PFSK-1 (cell line): ENCODE measurements around the gene FAM186B.

Experiments
- FOXP2 ChIP-seq: optimal IDR thresholded peaks from 2 replicates; pipeline ENCODE3; 2011; ENCODE audit warnings: borderline replicate concordance, control low read depth, inconsistent platforms; ENCODE audit not compliant: insufficient read depth; ENCODE audit errors: extremely low read length, extremely low read depth
- POLR2AphosphoS5 ChIP-seq: IDR thresholded peaks from 2 replicates; pipeline ENCODE4 v1.6.1; 2012; ENCODE audit warnings: low read depth, mild to moderate bottlenecking, control low read depth, low read length, moderate library complexity
- SIN3A ChIP-seq: IDR thresholded peaks from 2 replicates; pipeline ENCODE4 v1.6.1; 2012; ENCODE audit warnings: mild to moderate bottlenecking, low read length, moderate library complexity, borderline replicate concordance; ENCODE audit not compliant: insufficient read depth
- TAF1 ChIP-seq: IDR thresholded peaks from 2 replicates; pipeline ENCODE4 v1.6.1; 2012; ENCODE audit warnings: low read length, control low read depth, borderline replicate concordance; ENCODE audit not compliant: insufficient read depth
- TF ChIP-seq, protein P1 (sequence below), 2 experiments: IDR thresholded peaks; 2 replicates each; pipeline versions ENCODE4 v1.6.1 to v1.8.0; 2011 to 2012; ENCODE audit warnings: low read depth in 2 of 2, low read length in 2 of 2, control low read depth in 1 of 2, inconsistent platforms in 1 of 2, mild to moderate bottlenecking in 1 of 2, moderate library complexity in 1 of 2; ENCODE audit not compliant: insufficient read depth in 1 of 2

FAM186B gene

DNA sequence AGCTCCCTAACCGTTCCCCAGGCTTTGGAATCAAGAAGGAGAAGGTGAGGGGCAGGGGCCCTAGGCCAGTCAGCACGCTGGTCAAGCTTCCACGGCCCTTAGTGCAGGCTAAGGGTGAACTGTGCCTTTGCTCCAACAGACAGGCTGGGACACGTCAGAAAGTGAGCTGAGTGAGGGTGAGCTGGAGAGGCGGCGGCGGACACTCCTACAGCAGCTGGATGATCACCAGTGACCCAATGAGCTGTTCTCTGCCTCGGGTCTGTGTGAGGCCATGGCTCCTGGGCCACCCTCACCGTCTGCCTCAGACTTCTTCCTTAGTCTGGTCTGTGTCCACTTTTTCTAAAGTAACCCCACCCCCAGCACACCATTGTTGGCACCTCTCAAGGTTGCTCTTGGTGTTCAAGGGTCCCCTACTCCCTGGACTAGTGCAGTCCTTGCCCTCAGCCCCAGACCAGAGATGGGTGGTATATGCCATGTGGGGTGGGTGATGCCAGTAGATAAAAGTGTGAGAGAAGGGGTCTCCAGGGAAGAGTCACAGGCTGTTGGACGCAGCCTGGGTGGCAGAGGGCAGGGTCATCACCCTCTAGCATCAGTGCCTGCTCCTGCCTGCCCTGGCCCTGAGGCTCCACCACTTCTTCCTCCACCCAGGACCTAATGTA lies 38.7 kb upstream of the FAM186B start:
- no peak for TF ChIP-seq SIN3A
- TF ChIP-seq TAF1, result no peak
- TF ChIP-seq FOXP2, result no peak
- TF ChIP-seq, protein P1, sequence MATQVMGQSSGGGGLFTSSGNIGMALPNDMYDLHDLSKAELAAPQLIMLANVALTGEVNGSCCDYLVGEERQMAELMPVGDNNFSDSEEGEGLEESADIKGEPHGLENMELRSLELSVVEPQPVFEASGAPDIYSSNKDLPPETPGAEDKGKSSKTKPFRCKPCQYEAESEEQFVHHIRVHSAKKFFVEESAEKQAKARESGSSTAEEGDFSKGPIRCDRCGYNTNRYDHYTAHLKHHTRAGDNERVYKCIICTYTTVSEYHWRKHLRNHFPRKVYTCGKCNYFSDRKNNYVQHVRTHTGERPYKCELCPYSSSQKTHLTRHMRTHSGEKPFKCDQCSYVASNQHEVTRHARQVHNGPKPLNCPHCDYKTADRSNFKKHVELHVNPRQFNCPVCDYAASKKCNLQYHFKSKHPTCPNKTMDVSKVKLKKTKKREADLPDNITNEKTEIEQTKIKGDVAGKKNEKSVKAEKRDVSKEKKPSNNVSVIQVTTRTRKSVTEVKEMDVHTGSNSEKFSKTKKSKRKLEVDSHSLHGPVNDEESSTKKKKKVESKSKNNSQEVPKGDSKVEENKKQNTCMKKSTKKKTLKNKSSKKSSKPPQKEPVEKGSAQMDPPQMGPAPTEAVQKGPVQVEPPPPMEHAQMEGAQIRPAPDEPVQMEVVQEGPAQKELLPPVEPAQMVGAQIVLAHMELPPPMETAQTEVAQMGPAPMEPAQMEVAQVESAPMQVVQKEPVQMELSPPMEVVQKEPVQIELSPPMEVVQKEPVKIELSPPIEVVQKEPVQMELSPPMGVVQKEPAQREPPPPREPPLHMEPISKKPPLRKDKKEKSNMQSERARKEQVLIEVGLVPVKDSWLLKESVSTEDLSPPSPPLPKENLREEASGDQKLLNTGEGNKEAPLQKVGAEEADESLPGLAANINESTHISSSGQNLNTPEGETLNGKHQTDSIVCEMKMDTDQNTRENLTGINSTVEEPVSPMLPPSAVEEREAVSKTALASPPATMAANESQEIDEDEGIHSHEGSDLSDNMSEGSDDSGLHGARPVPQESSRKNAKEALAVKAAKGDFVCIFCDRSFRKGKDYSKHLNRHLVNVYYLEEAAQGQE (IDR thresholded peaks at IDR 0.05; ENCODE audit: insufficient read depth in 1 of 2, low read depth in 2 of 2, low read length in 2 of 2), result no peak
- TF ChIP-seq POLR2AphosphoS5, result no peak

DNA sequence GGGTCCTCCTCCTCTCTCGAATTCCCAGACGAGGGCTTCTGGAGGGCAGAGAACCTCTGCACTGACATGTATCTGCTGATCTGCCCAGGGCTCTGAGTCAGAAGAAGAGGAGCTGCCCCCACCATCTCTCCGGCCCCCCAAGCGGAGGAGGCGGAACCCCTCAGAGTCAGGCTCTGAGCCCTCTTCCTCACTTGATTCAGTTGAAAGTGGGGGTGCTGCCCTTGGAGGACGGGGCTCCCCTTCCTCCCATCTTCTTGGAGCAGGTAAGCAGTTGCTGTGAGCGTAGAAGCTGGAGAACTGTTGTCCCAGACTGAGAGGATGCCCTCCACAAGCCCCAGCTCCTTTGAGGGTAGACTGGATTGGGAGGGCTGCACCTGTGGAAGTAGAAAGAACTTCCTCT lies 37.7 kb upstream of the FAM186B start:
- TF ChIP-seq POLR2AphosphoS5, result no peak
- TF ChIP-seq, protein P1 (IDR thresholded peaks at IDR 0.05; ENCODE audit: insufficient read depth in 1 of 2, low read depth in 2 of 2, low read length in 2 of 2), result no peak
- no peak for TF ChIP-seq SIN3A
- no peak for TF ChIP-seq FOXP2
- no peak for TF ChIP-seq TAF1

DNA sequence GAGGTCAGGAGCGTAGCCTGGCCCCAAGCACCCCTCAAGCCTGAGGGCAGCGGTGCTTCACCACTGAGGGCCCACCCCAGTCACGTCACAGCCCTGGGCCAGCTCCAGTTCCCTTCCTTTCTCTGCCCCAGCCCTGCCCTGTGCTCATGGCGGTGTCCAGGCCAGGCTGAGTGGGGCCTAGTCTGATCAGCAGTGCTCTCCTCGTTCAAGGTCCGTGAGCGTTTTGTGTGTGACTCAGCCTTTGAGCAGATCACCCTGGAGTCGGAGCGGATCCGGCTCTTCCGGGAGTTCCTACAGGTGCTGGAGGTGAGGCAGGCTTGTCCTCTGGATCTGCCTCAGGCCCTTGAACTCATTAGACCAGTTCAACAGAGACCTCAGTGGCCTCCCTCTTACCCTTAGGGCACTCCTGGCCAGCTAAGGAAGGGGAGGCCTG lies 36.9 kb upstream of the FAM186B start:
- TF ChIP-seq FOXP2 (no peak), TAF1 (no peak), POLR2AphosphoS5 (no peak), SIN3A (no peak)
- TF ChIP-seq, protein P1 (IDR thresholded peaks at IDR 0.05; ENCODE audit: insufficient read depth in 1 of 2, low read depth in 2 of 2, low read length in 2 of 2), result no peak

- TF ChIP-seq POLR2AphosphoS5 (no peak), SIN3A (no peak), TAF1 (no peak)
- TF ChIP-seq, protein P1 (IDR thresholded peaks at IDR 0.05; ENCODE audit: insufficient read depth in 1 of 2, low read depth in 2 of 2, low read length in 2 of 2), result no peak
Observed at GRCh38 chr12:49641748-49642369, 36.4 kb upstream of the FAM186B start.
